WTC11 (cell line): ENCODE results near the gene MED22. TPM values are rescaled to one million over a fixed set of nuclear protein-coding genes. Genes with fewer than 3 reads are reported as not detected.

Experiments used
- ATAC-seq: fragments of 200-7000 bp; cut with Tn5 transposase; 2 replicates; pipeline ENCODE4 v1.10.0; 2021; ENCODE audit warnings: mild to moderate bottlenecking, moderate library complexity
- CTCF ChIA-PET: fragments of 300-600 bp; sonication (Branson Sonifier 250); formaldehyde crosslinking; loops from one replicate; lab custom pipeline; 2021; ENCODE audit warnings: antibody characterized with exemption; lab: Charles Lee
- POLR2A ChIA-PET: fragments of 350-600 bp; sonication (Branson Sonifier 250); formaldehyde crosslinking; loops from one replicate; lab custom pipeline; 2021; ENCODE audit warnings: antibody characterized with exemption; lab: Charles Lee
- DNase-seq: peaks from one replicate; pipeline ENCODE4 v3.0.0; 2021; ENCODE audit warnings: low spot score
- H3K27ac Mint-ChIP-seq: 2 replicates; pipeline ENCODE4 v1.8.0; 2021; ENCODE audit warnings: mixed read lengths
- H3K27me3 Mint-ChIP-seq: 2 replicates; pipeline ENCODE4 v1.8.0; 2021; ENCODE audit warnings: low read depth, mild to moderate bottlenecking, moderate library complexity, mixed read lengths
- H3K36me3 Mint-ChIP-seq: 2 replicates; pipeline ENCODE4 v1.8.0; 2021; ENCODE audit warnings: mixed read lengths
- H3K4me1 Mint-ChIP-seq: 2 replicates; pipeline ENCODE4 v1.8.0; 2022; ENCODE audit warnings: mixed read lengths
- H3K4me3 Mint-ChIP-seq: 2 replicates; pipeline ENCODE4 v1.8.0; 2021; ENCODE audit warnings: mild to moderate bottlenecking, moderate library complexity, mixed read lengths
- H3K9me3 Mint-ChIP-seq: 2 replicates; pipeline ENCODE4 v1.8.0; 2021; ENCODE audit warnings: mixed read lengths
- AR ChIP-seq: fragments of 250-450 bp; sonication (Bioruptor Pico); IDR thresholded peaks from 2 replicates; pipeline ENCODE4 v1.9.0; 2021; ENCODE audit warnings: mild to moderate bottlenecking
- FOXK1 ChIP-seq: sonication (generic); formaldehyde crosslinking; IDR thresholded peaks from 2 replicates; pipeline ENCODE4 v1.8.0; 2022; ENCODE audit warnings: mild to moderate bottlenecking, moderate library complexity, missing genetic modification reagents
- FOXP1 ChIP-seq: sonication (generic); formaldehyde crosslinking; IDR thresholded peaks from 2 replicates; pipeline ENCODE4 v1.8.0; 2022; ENCODE audit warnings: missing genetic modification reagents, mild to moderate bottlenecking, moderate library complexity, borderline replicate concordance
- HMGXB4 ChIP-seq: sonication (generic); formaldehyde crosslinking; IDR thresholded peaks from 2 replicates; pipeline ENCODE4 v1.8.1; 2023; ENCODE audit warnings: mild to moderate bottlenecking, moderate library complexity, missing genetic modification reagents
- JUN ChIP-seq: sonication (generic); formaldehyde crosslinking; IDR thresholded peaks from 2 replicates; pipeline ENCODE4 v1.8.0; 2023; ENCODE audit warnings: mild to moderate bottlenecking, missing genetic modification reagents
- MXD4 ChIP-seq: fragments of 250-450 bp; sonication (Bioruptor Pico); IDR thresholded peaks from 2 replicates; pipeline ENCODE4 v1.8.0; 2021; ENCODE audit warnings: mild to moderate bottlenecking, moderate library complexity, borderline replicate concordance
- NFATC4 ChIP-seq: fragments of 250-450 bp; sonication (Bioruptor Pico); IDR thresholded peaks from 2 replicates; pipeline ENCODE4 v1.9.0; 2021; ENCODE audit warnings: mild to moderate bottlenecking
- ZNF121 ChIP-seq: sonication (generic); formaldehyde crosslinking; IDR thresholded peaks from 2 replicates; pipeline ENCODE4 v1.8.0; 2023; ENCODE audit warnings: missing genetic modification reagents
- ZNF317 ChIP-seq: sonication (generic); formaldehyde crosslinking; IDR thresholded peaks from 2 replicates; pipeline ENCODE4 v1.8.1; 2023; ENCODE audit warnings: low read depth, mild to moderate bottlenecking, moderate library complexity, missing genetic modification reagents, borderline replicate concordance
- ZNF425 ChIP-seq: fragments of 250-450 bp; sonication (Bioruptor Pico); conservative IDR thresholded peaks from 2 replicates; pipeline ENCODE4 v1.9.0; 2021; ENCODE audit warnings: mild to moderate bottlenecking
- total RNA-seq: library from RNA; stranded (reverse); gene quantifications from 3 replicates; pipeline ENCODE4 v1.2.3, GENCODE V29; 2021
- TF ChIP-seq, protein P1 (sequence below): fragments of 250-450 bp; sonication (Bioruptor Pico); IDR thresholded peaks from 2 replicates; pipeline ENCODE4 v1.8.0; 2021; ENCODE audit warnings: mild to moderate bottlenecking
- TF ChIP-seq, protein P2 (sequence below): sonication (generic); formaldehyde crosslinking; IDR thresholded peaks from 2 replicates; pipeline ENCODE4 v1.8.0; 2022; ENCODE audit warnings: mild to moderate bottlenecking, missing genetic modification reagents
- TF ChIP-seq, protein P3 (sequence below): sonication (generic); formaldehyde crosslinking; IDR thresholded peaks from 2 replicates; pipeline ENCODE4 v1.8.1; 2023; ENCODE audit warnings: mild to moderate bottlenecking, missing genetic modification reagents, moderate library complexity
- TF ChIP-seq, protein P4 (sequence below): sonication (generic); formaldehyde crosslinking; IDR thresholded peaks from 2 replicates; pipeline ENCODE4 v1.8.0; 2023; ENCODE audit warnings: mild to moderate bottlenecking, missing genetic modification reagents
- TF ChIP-seq, protein P5 (sequence below): sonication (generic); formaldehyde crosslinking; IDR thresholded peaks from 2 replicates; pipeline ENCODE4 v1.8.1; 2023; ENCODE audit warnings: mild to moderate bottlenecking, missing genetic modification reagents
- TF ChIP-seq, protein P6 (sequence below): sonication (generic); formaldehyde crosslinking; IDR thresholded peaks from 2 replicates; pipeline ENCODE4 v1.8.1; 2022; ENCODE audit warnings: mild to moderate bottlenecking, moderate library complexity, missing genetic modification reagents

MED22 gene
- total RNA-seq, 1 experiment from 2014 or later = 59.5 TPM

DNA sequence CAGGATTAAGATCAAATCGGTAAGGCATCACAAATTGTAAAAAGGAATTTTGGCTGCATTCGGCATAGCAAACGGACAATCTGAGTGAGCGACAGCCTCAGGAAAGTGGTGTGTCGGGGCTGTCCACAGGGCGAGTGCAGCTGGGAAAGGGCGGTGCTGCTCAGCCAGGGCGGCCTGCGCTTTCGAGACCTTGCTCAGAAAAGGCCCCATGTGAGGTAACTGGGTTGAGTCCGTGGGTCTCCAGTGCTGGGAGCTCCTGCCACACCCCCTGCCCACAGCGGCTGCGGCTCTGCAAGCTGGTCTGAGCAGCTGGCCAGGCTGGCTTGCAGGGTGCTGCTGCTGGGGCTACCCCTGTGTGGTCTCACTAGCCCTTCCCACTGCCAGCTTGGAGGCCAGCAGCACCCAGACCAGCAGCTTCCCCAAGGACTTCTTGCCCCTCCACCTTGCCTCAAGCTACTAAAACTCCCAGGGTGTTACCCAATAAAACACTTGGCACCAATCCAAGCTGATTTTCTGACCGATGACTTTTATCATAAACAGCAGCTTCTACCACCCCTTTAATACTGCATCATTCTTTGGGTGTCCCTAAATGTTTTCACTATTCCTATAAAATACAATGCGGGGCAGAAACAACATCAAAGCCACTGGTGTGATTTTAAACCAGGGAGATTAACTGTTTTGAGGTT lies 14.6 kb upstream of the MED22 start:
- no peak for TF ChIP-seq ZNF121 (CRISPR knock-in tag)
- no peak for TF ChIP-seq ZNF425 (CRISPR knock-in tag)
- TF ChIP-seq, protein P1, sequence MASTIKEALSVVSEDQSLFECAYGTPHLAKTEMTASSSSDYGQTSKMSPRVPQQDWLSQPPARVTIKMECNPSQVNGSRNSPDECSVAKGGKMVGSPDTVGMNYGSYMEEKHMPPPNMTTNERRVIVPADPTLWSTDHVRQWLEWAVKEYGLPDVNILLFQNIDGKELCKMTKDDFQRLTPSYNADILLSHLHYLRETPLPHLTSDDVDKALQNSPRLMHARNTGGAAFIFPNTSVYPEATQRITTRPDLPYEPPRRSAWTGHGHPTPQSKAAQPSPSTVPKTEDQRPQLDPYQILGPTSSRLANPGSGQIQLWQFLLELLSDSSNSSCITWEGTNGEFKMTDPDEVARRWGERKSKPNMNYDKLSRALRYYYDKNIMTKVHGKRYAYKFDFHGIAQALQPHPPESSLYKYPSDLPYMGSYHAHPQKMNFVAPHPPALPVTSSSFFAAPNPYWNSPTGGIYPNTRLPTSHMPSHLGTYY (CRISPR knock-in tag) = no peak
- no peak for TF ChIP-seq MXD4 (CRISPR knock-in tag)
- no peak for TF ChIP-seq AR
- TF ChIP-seq, protein P2, sequence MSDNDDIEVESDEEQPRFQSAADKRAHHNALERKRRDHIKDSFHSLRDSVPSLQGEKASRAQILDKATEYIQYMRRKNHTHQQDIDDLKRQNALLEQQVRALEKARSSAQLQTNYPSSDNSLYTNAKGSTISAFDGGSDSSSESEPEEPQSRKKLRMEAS (CRISPR knock-in tag) = no peak
- TF ChIP-seq FOXK1 = no peak
- no peak for TF ChIP-seq ZNF317 (CRISPR knock-in tag)
- TF ChIP-seq, protein P3, sequence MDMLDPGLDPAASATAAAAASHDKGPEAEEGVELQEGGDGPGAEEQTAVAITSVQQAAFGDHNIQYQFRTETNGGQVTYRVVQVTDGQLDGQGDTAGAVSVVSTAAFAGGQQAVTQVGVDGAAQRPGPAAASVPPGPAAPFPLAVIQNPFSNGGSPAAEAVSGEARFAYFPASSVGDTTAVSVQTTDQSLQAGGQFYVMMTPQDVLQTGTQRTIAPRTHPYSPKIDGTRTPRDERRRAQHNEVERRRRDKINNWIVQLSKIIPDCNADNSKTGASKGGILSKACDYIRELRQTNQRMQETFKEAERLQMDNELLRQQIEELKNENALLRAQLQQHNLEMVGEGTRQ (CRISPR knock-in tag) = no peak
- no peak for TF ChIP-seq JUN (CRISPR knock-in tag)
- no peak for TF ChIP-seq FOXP1 (CRISPR knock-in tag)
- TF ChIP-seq, all 79 proteins: peak for 0
- DNase-seq (no peak), ATAC-seq (no peak)
- Mint-ChIP-seq H3K4me3 (no peak overlapping the region), H3K27me3 (no peaks in the 10 kb centered on the region), H3K36me3 (peaks cover 63% of the 10 kb centered on the region), H3K4me1 (peaks cover 5% of the 10 kb centered on the region), H3K27ac (peak overlapping the region; percentile 34), H3K9me3 (no peaks in the 10 kb centered on the region)
- POLR2A ChIA-PET = interaction anchor here (0.6 kb wide), 1 partner anchor 122 kb away, joined by 6 read pairs; no protein-coding TSS in a partner anchor
- CTCF ChIA-PET = interaction anchor here (0.6 kb wide), 1 partner anchor 97 kb away, joined by 4 read pairs; the partner anchor contains the start of gene CACFD1

- TF ChIP-seq, protein P4, sequence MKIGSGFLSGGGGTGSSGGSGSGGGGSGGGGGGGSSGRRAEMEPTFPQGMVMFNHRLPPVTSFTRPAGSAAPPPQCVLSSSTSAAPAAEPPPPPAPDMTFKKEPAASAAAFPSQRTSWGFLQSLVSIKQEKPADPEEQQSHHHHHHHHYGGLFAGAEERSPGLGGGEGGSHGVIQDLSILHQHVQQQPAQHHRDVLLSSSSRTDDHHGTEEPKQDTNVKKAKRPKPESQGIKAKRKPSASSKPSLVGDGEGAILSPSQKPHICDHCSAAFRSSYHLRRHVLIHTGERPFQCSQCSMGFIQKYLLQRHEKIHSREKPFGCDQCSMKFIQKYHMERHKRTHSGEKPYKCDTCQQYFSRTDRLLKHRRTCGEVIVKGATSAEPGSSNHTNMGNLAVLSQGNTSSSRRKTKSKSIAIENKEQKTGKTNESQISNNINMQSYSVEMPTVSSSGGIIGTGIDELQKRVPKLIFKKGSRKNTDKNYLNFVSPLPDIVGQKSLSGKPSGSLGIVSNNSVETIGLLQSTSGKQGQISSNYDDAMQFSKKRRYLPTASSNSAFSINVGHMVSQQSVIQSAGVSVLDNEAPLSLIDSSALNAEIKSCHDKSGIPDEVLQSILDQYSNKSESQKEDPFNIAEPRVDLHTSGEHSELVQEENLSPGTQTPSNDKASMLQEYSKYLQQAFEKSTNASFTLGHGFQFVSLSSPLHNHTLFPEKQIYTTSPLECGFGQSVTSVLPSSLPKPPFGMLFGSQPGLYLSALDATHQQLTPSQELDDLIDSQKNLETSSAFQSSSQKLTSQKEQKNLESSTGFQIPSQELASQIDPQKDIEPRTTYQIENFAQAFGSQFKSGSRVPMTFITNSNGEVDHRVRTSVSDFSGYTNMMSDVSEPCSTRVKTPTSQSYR = no peak
- TF ChIP-seq HMGXB4 (CRISPR knock-in tag) (no peak), NFATC4 (CRISPR knock-in tag) (no peak)
- TF ChIP-seq, protein P5, sequence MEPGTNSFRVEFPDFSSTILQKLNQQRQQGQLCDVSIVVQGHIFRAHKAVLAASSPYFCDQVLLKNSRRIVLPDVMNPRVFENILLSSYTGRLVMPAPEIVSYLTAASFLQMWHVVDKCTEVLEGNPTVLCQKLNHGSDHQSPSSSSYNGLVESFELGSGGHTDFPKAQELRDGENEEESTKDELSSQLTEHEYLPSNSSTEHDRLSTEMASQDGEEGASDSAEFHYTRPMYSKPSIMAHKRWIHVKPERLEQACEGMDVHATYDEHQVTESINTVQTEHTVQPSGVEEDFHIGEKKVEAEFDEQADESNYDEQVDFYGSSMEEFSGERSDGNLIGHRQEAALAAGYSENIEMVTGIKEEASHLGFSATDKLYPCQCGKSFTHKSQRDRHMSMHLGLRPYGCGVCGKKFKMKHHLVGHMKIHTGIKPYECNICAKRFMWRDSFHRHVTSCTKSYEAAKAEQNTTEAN (CRISPR knock-in tag) = no peak
- TF ChIP-seq, protein P6, sequence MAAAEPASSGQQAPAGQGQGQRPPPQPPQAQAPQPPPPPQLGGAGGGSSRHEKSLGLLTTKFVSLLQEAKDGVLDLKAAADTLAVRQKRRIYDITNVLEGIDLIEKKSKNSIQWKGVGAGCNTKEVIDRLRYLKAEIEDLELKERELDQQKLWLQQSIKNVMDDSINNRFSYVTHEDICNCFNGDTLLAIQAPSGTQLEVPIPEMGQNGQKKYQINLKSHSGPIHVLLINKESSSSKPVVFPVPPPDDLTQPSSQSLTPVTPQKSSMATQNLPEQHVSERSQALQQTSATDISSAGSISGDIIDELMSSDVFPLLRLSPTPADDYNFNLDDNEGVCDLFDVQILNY (CRISPR knock-in tag) = no peak
- H3K9me3 Mint-ChIP-seq = no peaks in the 10 kb centered on the region
- H3K4me3 Mint-ChIP-seq = no peak overlapping the region
- peaks cover 9% of the 10 kb centered on the region for H3K4me1 Mint-ChIP-seq
- ChIA-PET POLR2A (no interaction called here), CTCF (no interaction called here)
- peak overlapping the region; percentile 34 for H3K27ac Mint-ChIP-seq
- ATAC-seq (no peak), DNase-seq (no peak)
- H3K27me3 Mint-ChIP-seq = no peaks in the 10 kb centered on the region
- H3K36me3 Mint-ChIP-seq = peaks cover 63% of the 10 kb centered on the region
Measured at GRCh38 chr9:133361507-133362092, 13.7 kb upstream of the MED22 start.
